ENCODE results near the gene ZFYVE28. TPM values are rescaled to one million over a fixed set of nuclear protein-coding genes. Genes with fewer than 3 reads are reported as not detected.
A peak's percentile ranks its signal among the peaks of the same experiment; 100 is the strongest.

Gene ZFYVE28
- total RNA-seq, 1 donor from 2014 or later: 3.3 TPM

GRCh38 chr4:2402048-2402842 is 16.2 kb downstream of the ZFYVE28 start:
- no peak overlapping the region for H3K27ac Mint-ChIP-seq (ENCODE audit: unreplicated experiment)
- DNase-seq (ENCODE audit: low spot score): no peak
- no peaks in the 10 kb centered on the region for H3K9me3 Mint-ChIP-seq (ENCODE audit: low read depth)
- peak overlapping the region; percentile 72 for H3K4me3 Mint-ChIP-seq (ENCODE audit: unreplicated experiment)
- no peaks in the 10 kb centered on the region for H3K36me3 Mint-ChIP-seq (ENCODE audit: low read depth)
- H3K27me3 Mint-ChIP-seq (ENCODE audit: low read depth): peaks cover 22% of the 10 kb centered on the region
- peaks cover 12% of the 10 kb centered on the region for H3K4me1 Mint-ChIP-seq (ENCODE audit: low read depth)
- peak; percentile 33 for TF ChIP-seq CTCF (IDR thresholded peaks at IDR 0.05)

- Mint-ChIP-seq H3K27ac (ENCODE audit: unreplicated experiment) (no peak overlapping the region), H3K4me3 (ENCODE audit: unreplicated experiment) (peak overlapping the region; percentile 72), H3K9me3 (ENCODE audit: low read depth) (no peaks in the 10 kb centered on the region), H3K4me1 (ENCODE audit: low read depth) (peaks cover 12% of the 10 kb centered on the region), H3K36me3 (ENCODE audit: low read depth) (no peaks in the 10 kb centered on the region), H3K27me3 (ENCODE audit: low read depth) (peaks cover 16% of the 10 kb centered on the region)
- no peak for TF ChIP-seq CTCF (IDR thresholded peaks at IDR 0.05)
- no peak for DNase-seq (ENCODE audit: low spot score)
These were observed 16.8 kb downstream of the ZFYVE28 start for GRCh38 chr4:2401610-2401983.

- no peak overlapping the region for H3K27ac Mint-ChIP-seq (ENCODE audit: unreplicated experiment)
- peaks cover 12% of the 10 kb centered on the region for H3K4me1 Mint-ChIP-seq (ENCODE audit: low read depth)
- DNase-seq (ENCODE audit: low spot score): no peak
- no peaks in the 10 kb centered on the region for H3K36me3 Mint-ChIP-seq (ENCODE audit: low read depth)
- H3K4me3 Mint-ChIP-seq (ENCODE audit: unreplicated experiment): no peak overlapping the region
- H3K9me3 Mint-ChIP-seq (ENCODE audit: low read depth): no peaks in the 10 kb centered on the region
- peaks cover 16% of the 10 kb centered on the region for H3K27me3 Mint-ChIP-seq (ENCODE audit: low read depth)
- no peak for TF ChIP-seq CTCF (IDR thresholded peaks at IDR 0.05)
These were observed 17.4 kb downstream of the ZFYVE28 start for GRCh38 chr4:2400841-2401609.

- H3K4me1 Mint-ChIP-seq (ENCODE audit: low read depth): peaks cover 21% of the 10 kb centered on the region
- no peak overlapping the region for H3K27ac Mint-ChIP-seq (ENCODE audit: unreplicated experiment)
- H3K36me3 Mint-ChIP-seq (ENCODE audit: low read depth): no peaks in the 10 kb centered on the region
- H3K27me3 Mint-ChIP-seq (ENCODE audit: low read depth): peaks cover 16% of the 10 kb centered on the region
- no peaks in the 10 kb centered on the region for H3K9me3 Mint-ChIP-seq (ENCODE audit: low read depth)
- no peak overlapping the region for H3K4me3 Mint-ChIP-seq (ENCODE audit: unreplicated experiment)
- DNase-seq (ENCODE audit: low spot score): no peak
- no peak for TF ChIP-seq CTCF (IDR thresholded peaks at IDR 0.05)
These were observed 18.7 kb downstream of the ZFYVE28 start for GRCh38 chr4:2399631-2400190.

- no peak for DNase-seq (ENCODE audit: low spot score)
- Mint-ChIP-seq H3K27me3 (ENCODE audit: low read depth) (peaks cover 17% of the 10 kb centered on the region), H3K36me3 (ENCODE audit: low read depth) (no peaks in the 10 kb centered on the region), H3K4me3 (ENCODE audit: unreplicated experiment) (no peak overlapping the region), H3K9me3 (ENCODE audit: low read depth) (no peaks in the 10 kb centered on the region), H3K27ac (ENCODE audit: unreplicated experiment) (no peak overlapping the region), H3K4me1 (ENCODE audit: low read depth) (peaks cover 25% of the 10 kb centered on the region)
- TF ChIP-seq CTCF (IDR thresholded peaks at IDR 0.05): no peak
These were observed 19.2 kb downstream of the ZFYVE28 start for GRCh38 chr4:2399216-2399615.
